HG02571 (cell line): Measurements from ENCODE around the gene RAB19.
"Not testable (repeated sequence)": the region's sequence is repeated elsewhere in the genome, so short reads cannot be mapped to it uniquely, and the experiment has no call there.

ENCODE experiments used
- ATAC-seq: cut with Tn5 transposase; IDR thresholded peaks from one replicate; pipeline ENCODE4 v1.9.1; 2021; ENCODE audit warnings: mild to moderate bottlenecking, moderate library complexity; ENCODE audit not compliant: unreplicated experiment

Gene RAB19

DNA sequence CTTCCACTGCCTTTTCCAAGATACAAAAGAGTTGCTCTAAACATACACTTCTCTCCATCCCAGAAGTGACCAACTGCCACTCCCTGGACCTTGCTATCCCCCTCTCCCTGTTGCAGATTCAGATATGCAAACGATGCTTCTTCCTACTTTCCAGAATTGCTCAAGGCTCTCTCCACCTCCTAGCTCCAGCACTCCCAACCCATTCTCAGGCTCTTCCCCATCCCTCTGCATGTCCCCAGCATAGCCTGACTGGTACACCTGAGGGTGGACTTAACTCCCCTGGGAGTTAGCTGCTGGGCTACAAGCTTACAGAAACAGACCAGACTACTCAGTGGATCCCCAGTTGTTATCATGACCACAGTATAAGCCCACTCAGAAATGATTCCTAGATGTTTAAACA lies 47.9 kb downstream of the RAB19 start:
- no peak for ATAC-seq

- ATAC-seq = no peak
Observed at GRCh38 chr7:140453273-140453672, 49.4 kb downstream of the RAB19 start.

DNA sequence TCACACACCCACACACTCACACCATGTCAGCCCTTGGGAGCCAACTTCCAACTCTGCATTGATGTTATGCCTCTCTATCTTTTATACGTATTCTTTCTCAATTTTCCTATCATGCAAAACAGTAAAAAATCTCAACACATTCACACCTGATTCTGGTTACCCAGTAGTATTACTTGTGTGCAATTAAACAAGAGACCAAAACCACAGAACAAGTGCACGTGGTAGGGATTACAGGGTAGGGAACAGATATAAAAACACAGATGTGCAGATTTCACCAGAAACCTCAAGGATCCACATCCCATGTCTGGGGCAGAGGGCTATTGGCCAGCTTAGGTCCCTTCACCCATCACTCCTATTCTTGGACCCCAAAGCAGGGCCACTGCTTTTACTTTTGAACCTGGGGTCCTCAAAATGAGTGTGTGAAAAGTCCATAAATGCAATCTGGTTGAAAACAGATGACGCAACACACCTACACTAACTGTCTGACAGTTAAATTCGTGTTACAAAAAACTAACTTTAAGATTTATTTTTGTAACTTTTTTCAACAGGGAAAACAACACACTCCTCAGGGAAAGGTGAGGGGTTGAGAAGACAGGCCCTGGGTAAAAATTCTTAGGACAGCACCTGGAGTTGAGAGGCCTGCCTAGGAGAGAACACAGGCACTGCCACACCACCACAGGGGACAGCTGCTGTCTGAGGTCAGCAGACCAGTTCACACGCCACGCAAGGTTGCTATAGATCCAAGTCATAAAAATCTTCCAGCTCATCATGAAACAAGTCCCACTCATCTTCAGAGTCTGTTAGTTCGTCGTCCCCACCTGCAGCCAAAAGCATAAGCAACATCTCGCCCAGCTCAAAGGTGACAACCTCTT lies 50.2 kb downstream of the RAB19 start:
- not testable (repeated sequence) for ATAC-seq

GRCh38 chr7:140454657-140455015 lies 50.8 kb downstream of the RAB19 start:
- no peak for ATAC-seq

DNA sequence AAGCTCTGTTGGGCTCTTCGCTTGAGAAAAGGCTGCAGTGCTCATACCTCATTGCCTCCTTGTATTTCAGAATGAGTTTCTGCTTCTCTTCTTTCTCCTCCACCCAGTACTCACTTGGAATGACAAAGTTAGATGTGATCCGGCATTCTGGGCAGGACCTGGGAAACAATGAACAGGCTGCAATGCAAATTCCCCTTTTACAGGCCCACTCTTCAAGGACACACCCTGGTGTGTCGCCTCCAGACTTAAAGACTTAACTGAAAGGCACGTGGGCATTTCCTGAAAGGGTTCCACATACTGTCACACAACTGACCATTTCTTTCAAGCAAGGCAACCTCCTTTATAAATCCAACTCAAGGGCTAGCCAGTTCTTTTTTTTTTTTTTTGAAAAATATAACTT lies 51.9 kb downstream of the RAB19 start:
- ATAC-seq = no peak

GRCh38 chr7:140456551-140457051 lies 52.7 kb downstream of the RAB19 start:
- no peak for ATAC-seq

- ATAC-seq = no peak
Observed at GRCh38 chr7:140458201-140458600, 54.3 kb downstream of the RAB19 start.

DNA sequence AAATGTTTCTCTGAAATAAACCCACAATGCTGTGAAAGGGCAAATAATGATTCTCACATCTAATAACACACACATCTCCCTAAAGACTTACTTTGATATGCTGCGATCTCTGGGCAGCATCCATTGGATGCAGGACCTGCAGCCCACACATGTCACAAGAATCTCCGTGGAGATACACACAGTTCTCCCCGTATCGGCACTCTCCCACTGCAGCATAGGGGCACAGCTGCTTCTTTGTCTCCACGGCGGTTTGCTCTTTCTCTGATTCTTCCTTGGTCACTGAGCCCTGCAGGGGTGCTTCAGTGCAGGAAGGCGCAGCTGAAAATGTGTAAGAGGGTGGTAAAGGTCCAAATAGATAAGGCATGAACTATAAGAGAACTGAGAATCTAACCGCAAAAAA lies 55.1 kb downstream of the RAB19 start:
- ATAC-seq = no peak

DNA sequence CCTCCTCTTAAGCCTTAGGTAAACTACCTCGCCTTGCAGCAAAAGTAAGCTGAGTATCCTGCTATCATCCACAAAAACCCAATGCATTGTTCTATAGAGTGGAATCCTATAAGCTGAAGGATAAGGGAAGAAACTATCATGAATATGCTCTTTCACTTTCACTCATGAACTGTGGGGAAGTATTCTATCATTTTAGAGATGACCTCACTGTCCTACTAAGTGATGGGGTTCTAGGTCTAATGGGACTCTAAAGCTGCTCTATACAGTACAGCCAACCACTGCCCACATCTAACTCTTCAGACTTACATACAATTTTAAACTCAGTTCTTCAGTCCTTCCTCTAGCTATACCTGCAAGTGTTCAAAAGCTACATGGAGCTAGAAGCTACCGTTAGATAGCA lies 59.3 kb downstream of the RAB19 start:
- no peak for ATAC-seq

GRCh38 chr7:140475747-140476333 lies 72.0 kb downstream of the RAB19 start:
- no peak for ATAC-seq

DNA sequence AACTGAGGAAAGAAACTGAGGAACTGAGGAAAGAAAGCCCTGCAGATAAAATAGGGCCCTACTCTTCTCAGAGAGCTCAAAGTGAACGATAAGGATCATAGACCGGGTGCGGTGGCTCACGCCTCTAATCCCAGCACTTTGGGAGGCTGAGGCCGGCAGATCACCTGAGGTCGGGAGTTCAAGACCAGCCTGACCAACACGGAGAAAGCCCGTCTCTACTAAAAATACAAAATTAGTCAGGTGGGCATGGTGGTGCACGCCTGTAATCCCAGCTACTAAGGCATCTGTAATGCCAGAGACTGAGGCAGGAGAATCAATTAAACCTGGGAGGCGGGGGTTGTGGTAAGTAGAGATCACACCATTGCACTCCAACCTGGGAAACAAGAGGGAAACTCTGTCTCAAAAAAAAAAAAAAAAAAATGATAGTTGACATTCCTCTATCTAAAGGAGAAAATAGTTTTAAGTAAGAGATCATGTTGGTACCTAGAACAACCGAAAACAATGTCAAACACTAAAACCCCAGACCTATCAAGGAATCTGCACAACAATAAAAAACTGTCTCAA lies 72.9 kb downstream of the RAB19 start:
- no peak for ATAC-seq
